Measurements from ENCODE around the gene PKMYT1. TPM values are rescaled to one million over a fixed set of nuclear protein-coding genes. Genes with fewer than 3 reads are reported as not detected.

PKMYT1 gene
- total and polyA plus RNA-seq, 9 of the 15 experiments (the other 6 are each of a cell fraction or from before 2014, with no cell fraction given) = 8.7 to 201 (median 37.8) TPM

GRCh38 chr16:2942045-2942444 is 38.2 kb downstream of the PKMYT1 start (continued):
- TF ChIP-seq, protein P1, sequence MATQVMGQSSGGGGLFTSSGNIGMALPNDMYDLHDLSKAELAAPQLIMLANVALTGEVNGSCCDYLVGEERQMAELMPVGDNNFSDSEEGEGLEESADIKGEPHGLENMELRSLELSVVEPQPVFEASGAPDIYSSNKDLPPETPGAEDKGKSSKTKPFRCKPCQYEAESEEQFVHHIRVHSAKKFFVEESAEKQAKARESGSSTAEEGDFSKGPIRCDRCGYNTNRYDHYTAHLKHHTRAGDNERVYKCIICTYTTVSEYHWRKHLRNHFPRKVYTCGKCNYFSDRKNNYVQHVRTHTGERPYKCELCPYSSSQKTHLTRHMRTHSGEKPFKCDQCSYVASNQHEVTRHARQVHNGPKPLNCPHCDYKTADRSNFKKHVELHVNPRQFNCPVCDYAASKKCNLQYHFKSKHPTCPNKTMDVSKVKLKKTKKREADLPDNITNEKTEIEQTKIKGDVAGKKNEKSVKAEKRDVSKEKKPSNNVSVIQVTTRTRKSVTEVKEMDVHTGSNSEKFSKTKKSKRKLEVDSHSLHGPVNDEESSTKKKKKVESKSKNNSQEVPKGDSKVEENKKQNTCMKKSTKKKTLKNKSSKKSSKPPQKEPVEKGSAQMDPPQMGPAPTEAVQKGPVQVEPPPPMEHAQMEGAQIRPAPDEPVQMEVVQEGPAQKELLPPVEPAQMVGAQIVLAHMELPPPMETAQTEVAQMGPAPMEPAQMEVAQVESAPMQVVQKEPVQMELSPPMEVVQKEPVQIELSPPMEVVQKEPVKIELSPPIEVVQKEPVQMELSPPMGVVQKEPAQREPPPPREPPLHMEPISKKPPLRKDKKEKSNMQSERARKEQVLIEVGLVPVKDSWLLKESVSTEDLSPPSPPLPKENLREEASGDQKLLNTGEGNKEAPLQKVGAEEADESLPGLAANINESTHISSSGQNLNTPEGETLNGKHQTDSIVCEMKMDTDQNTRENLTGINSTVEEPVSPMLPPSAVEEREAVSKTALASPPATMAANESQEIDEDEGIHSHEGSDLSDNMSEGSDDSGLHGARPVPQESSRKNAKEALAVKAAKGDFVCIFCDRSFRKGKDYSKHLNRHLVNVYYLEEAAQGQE (IDR thresholded peaks at IDR 0.05; ENCODE audit: borderline replicate concordance) = no peak
- TF ChIP-seq, protein P1 (CRISPR knock-in tag; IDR thresholded peaks at IDR 0.05; ENCODE audit: low read depth) = no peak
- no peak for TF ChIP-seq ZSCAN29 (IDR thresholded peaks at IDR 0.05)
- no peak for TF ChIP-seq HDAC1 (IDR thresholded peaks at IDR 0.05)
- no peak for TF ChIP-seq ZNF655 (CRISPR knock-in tag; IDR thresholded peaks at IDR 0.05)
- TF ChIP-seq, protein P2, sequence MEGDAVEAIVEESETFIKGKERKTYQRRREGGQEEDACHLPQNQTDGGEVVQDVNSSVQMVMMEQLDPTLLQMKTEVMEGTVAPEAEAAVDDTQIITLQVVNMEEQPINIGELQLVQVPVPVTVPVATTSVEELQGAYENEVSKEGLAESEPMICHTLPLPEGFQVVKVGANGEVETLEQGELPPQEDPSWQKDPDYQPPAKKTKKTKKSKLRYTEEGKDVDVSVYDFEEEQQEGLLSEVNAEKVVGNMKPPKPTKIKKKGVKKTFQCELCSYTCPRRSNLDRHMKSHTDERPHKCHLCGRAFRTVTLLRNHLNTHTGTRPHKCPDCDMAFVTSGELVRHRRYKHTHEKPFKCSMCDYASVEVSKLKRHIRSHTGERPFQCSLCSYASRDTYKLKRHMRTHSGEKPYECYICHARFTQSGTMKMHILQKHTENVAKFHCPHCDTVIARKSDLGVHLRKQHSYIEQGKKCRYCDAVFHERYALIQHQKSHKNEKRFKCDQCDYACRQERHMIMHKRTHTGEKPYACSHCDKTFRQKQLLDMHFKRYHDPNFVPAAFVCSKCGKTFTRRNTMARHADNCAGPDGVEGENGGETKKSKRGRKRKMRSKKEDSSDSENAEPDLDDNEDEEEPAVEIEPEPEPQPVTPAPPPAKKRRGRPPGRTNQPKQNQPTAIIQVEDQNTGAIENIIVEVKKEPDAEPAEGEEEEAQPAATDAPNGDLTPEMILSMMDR (IDR thresholded peaks at IDR 0.05 in 2 of 3, conservative IDR thresholded peaks at IDR 0.05 in 1 of 3; ENCODE audit: insufficient read depth in 2 of 3, low read depth in 1 of 3, low read length in 3 of 3) = no peak
- TF ChIP-seq HCFC1 (IDR thresholded peaks at IDR 0.05; ENCODE audit: low read depth, low read length) = no peak
- TF ChIP-seq NFE2L1 (tag; IDR thresholded peaks at IDR 0.05; ENCODE audit: borderline replicate concordance, low read depth) = no peak
- TF ChIP-seq SPI1 (IDR thresholded peaks at IDR 0.05; ENCODE audit: borderline replicate concordance, low read depth, low read length) = no peak
